ENCODE measurements around the gene ZFAND2A. TPM values are rescaled to one million over a fixed set of nuclear protein-coding genes. Genes with fewer than 3 reads are reported as not detected.
"Not testable (repeated sequence)": the region's sequence is repeated elsewhere in the genome, so short reads cannot be mapped to it uniquely, and the experiment has no call there.

The ZFAND2A gene
- total RNA-seq, 1 donor from 2014 or later: 17.2 TPM

GRCh38 chr7:1144269-1144771, 15.7 kb downstream of the ZFAND2A start:
- no peak for DNase-seq (ENCODE audit: low read depth)
- H3K4me3 ChIP-seq (ENCODE audit: low read depth, low read length): no peak overlapping the region
- peak; percentile 44 for TF ChIP-seq CTCF (conservative IDR thresholded peaks at IDR 0.05; ENCODE audit: low read depth, low read length)

GRCh38 chr7:1143031-1143430, 17.0 kb downstream of the ZFAND2A start:
- DNase-seq (ENCODE audit: low read depth); H3K4me3 ChIP-seq (ENCODE audit: low read depth, low read length): not testable (repeated sequence)

DNA sequence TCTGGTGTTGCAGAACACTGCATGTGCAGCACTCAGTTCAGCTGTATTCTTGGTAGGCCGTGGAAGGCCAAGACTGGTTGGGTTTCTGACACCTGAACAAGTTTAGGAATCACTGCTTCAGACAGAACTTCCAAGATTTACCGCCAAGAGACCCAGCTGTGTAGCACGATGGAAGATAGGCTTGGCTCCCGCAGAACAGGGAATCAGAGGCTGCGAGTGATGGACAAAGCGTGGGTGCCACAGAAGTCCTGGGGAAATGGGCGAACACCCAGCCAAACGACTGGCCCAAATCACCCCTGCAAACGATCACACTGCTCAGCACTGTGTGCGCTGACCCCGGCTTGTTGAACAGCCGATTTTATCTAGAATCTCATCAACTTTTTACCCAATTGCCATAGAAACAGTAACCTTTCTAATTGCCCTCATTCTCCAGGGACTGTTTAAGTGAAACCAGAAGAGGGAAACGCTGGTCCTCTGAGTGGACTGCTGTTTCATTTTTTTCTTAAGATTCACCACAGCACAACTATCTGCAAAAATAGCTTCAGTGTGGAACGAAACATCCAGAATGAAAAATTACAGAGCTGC, 17.9 kb downstream of the ZFAND2A start:
- TF ChIP-seq CTCF (conservative IDR thresholded peaks at IDR 0.05; ENCODE audit: low read depth, low read length): no peak
- H3K4me3 ChIP-seq (ENCODE audit: low read depth, low read length): no peak overlapping the region
- DNase-seq (ENCODE audit: low read depth): no peak

GRCh38 chr7:1141651-1142050, 18.3 kb downstream of the ZFAND2A start:
- no peak for TF ChIP-seq CTCF (conservative IDR thresholded peaks at IDR 0.05; ENCODE audit: low read depth, low read length)
- no peak for DNase-seq (ENCODE audit: low read depth)
- H3K4me3 ChIP-seq (ENCODE audit: low read depth, low read length): no peak overlapping the region

DNA sequence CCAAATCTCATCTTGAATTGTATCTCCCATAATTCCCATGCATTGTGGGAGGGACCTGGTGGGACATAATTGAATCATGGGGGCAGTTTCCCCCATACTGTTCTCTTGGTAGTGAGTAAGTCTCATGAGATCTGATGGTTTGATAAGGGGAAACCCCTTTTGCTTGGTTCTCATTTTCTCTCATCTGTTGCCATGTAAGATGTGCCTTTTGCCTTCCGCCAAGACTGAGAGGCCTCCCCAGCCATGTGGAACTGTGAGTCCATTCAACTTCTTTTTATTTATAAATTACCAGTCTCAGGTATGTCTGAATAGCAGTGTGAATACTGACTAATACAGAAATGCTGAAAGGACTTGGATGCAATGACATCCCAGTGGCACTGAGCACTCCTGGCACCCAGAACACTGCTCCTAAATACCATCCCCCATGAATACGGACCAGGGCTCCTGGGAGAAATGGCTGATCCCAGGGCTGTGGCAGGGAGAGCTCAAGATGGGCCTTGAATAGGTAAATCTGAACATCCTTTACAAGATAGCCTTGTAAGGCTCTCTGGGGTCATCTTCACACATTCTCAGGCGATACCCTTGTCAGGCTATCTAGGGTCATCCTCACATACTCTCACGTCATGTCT, 19.4 kb downstream of the ZFAND2A start:
- DNase-seq (ENCODE audit: low read depth): no peak
- no peak for TF ChIP-seq CTCF (conservative IDR thresholded peaks at IDR 0.05; ENCODE audit: low read depth, low read length)
- H3K4me3 ChIP-seq (ENCODE audit: low read depth, low read length): no peak overlapping the region

- H3K4me3 ChIP-seq (ENCODE audit: low read depth, low read length): peak overlapping the region; percentile 98
- TF ChIP-seq CTCF (conservative IDR thresholded peaks at IDR 0.05; ENCODE audit: low read depth, low read length): no peak
- DNase-seq (ENCODE audit: low read depth): no peak
These were observed 22.4 kb downstream of the ZFAND2A start for GRCh38 chr7:1137517-1138167.

GRCh38 chr7:1136841-1137516, 23.0 kb downstream of the ZFAND2A start:
- no peak for TF ChIP-seq CTCF (conservative IDR thresholded peaks at IDR 0.05; ENCODE audit: low read depth, low read length)
- H3K4me3 ChIP-seq (ENCODE audit: low read depth, low read length): peak overlapping the region; percentile 98
- DNase-seq (ENCODE audit: low read depth): no peak

Measured in epithelial cell of proximal tubule (primary cell).